ENCODE measurements around the gene CCDC88A.

Gene CCDC88A

DNA sequence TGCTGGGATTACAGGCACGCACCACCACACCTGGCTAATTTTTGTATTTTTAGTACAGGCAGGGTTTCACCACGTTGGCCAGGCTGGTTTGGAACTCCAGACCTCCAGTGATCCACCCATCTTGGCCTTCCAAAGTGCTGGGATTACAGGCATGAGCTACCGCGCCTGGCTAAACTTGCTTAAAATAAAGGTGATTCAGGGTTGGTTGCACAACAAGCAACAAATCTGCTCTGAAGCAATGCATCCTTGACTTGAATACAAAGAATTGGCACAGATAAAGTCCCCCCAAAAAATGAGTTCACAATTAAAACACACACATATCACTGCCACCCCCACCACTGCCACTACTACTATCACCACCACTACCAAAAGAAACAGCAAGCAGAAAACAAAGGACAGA lies 34.9 kb downstream of the CCDC88A start:
- Histone ChIP-seq H4K91ac (ENCODE audit: low read length) (no peak overlapping the region), H2AFZ (ENCODE audit: low read depth, low read length) (no peak overlapping the region), H3K9ac (ENCODE audit: low read length) (no peak overlapping the region), H3K79me1 (replicated peaks; ENCODE audit: low read length, poor library complexity, severe bottlenecking) (peaks cover 14% of the 10 kb centered on the region), H2BK15ac (ENCODE audit: low read depth, poor library complexity, severe bottlenecking) (no peak overlapping the region), H3K27ac (ENCODE audit: low read length, poor library complexity, severe bottlenecking) (no peak overlapping the region), H3K36me3 (ENCODE audit: control insufficient read depth in 1 of 2, insufficient read depth in 2 of 2, low read depth in 1 of 2, low read length in 2 of 2) (peaks cover 0 to 6% of the 10 kb centered on the region in 2 experiments), H3K4me2 (ENCODE audit: low read length, poor library complexity, severe bottlenecking) (no peak overlapping the region), H3K27me3 (ENCODE audit: control insufficient read depth in 1 of 2, insufficient read depth in 1 of 2, low read length in 2 of 2) (no peaks in the 10 kb centered on the region), H3K9me3 (ENCODE audit: control insufficient read depth, low read length) (no peaks in the 10 kb centered on the region), H3K4me3 (ENCODE audit: insufficient read depth in 1 of 2, low read depth in 1 of 2, low read length in 2 of 2) (no peak overlapping the region), H2AK5ac (ENCODE audit: low read length, severe bottlenecking) (no peak overlapping the region), H3K4ac (ENCODE audit: low read depth in 1 of 2, low read length in 2 of 2) (no peak overlapping the region), H3K14ac (ENCODE audit: low read length in 2 of 2) (no peak overlapping the region), H2BK120ac (ENCODE audit: low read depth, low read length) (no peak overlapping the region), H3K23ac (ENCODE audit: low read length in 2 of 2) (no peak overlapping the region), H3K4me1 (ENCODE audit: control insufficient read depth, insufficient read depth, low read depth, low read length) (no peaks in the 10 kb centered on the region), H2BK12ac (ENCODE audit: low read length in 2 of 2) (no peak overlapping the region), H3K18ac (ENCODE audit: low read depth in 1 of 2, low read length in 2 of 2) (no peak overlapping the region), H2BK5ac (ENCODE audit: low read depth, low read length, poor library complexity, severe bottlenecking) (no peak overlapping the region), H4K8ac (ENCODE audit: low read length) (no peak overlapping the region)
- no peak for DNase-seq
- WGBS: 96% methylated on average over 4 of the region's 4 CpGs

DNA sequence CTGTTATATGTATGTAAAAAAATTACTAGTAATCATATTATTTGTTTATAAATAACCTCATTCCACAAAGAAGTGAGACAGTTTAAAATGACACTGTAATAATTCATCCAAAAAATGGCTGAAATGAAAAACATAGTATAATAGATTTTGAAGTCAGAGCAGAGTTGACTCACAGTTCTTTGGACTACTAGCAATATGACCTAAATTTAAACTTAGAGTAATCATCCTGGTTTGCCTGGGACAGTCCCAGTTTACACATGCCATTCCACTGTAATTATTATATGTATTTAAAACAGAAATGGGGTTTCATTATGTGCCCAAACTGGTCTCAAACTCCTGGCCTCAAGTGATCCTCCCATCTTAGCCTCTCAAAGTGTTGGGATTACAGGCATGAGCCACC lies 48.3 kb downstream of the CCDC88A start:
- Histone ChIP-seq H3K4me3 (ENCODE audit: insufficient read depth in 1 of 2, low read depth in 1 of 2, low read length in 2 of 2) (no peak overlapping the region), H3K18ac (ENCODE audit: low read depth in 1 of 2, low read length in 2 of 2) (no peak overlapping the region), H3K27ac (ENCODE audit: low read length, poor library complexity, severe bottlenecking) (no peak overlapping the region), H3K79me1 (replicated peaks; ENCODE audit: low read length, poor library complexity, severe bottlenecking) (peaks cover 7% of the 10 kb centered on the region), H2BK5ac (ENCODE audit: low read depth, low read length, poor library complexity, severe bottlenecking) (no peak overlapping the region), H3K4me1 (ENCODE audit: control insufficient read depth, insufficient read depth, low read depth, low read length) (no peaks in the 10 kb centered on the region), H3K14ac (ENCODE audit: low read length in 2 of 2) (no peak overlapping the region), H4K91ac (ENCODE audit: low read length) (no peak overlapping the region), H3K9me3 (ENCODE audit: control insufficient read depth, low read length) (no peaks in the 10 kb centered on the region), H4K8ac (ENCODE audit: low read length) (no peak overlapping the region), H3K9ac (ENCODE audit: low read length) (no peak overlapping the region), H2BK120ac (ENCODE audit: low read depth, low read length) (no peak overlapping the region), H3K4me2 (ENCODE audit: low read length, poor library complexity, severe bottlenecking) (no peak overlapping the region), H2BK12ac (ENCODE audit: low read length in 2 of 2) (no peak overlapping the region), H3K23ac (ENCODE audit: low read length in 2 of 2) (no peak overlapping the region), H3K36me3 (ENCODE audit: control insufficient read depth in 1 of 2, insufficient read depth in 2 of 2, low read depth in 1 of 2, low read length in 2 of 2) (peaks cover 3 to 21% of the 10 kb centered on the region in 2 experiments), H2AFZ (ENCODE audit: low read depth, low read length) (no peak overlapping the region), H2BK15ac (ENCODE audit: low read depth, poor library complexity, severe bottlenecking) (no peak overlapping the region), H3K4ac (ENCODE audit: low read depth in 1 of 2, low read length in 2 of 2) (no peak overlapping the region), H2AK5ac (ENCODE audit: low read length, severe bottlenecking) (no peak overlapping the region), H3K27me3 (ENCODE audit: control insufficient read depth in 1 of 2, insufficient read depth in 1 of 2, low read length in 2 of 2) (no peaks in the 10 kb centered on the region)
- no peak for DNase-seq

DNA sequence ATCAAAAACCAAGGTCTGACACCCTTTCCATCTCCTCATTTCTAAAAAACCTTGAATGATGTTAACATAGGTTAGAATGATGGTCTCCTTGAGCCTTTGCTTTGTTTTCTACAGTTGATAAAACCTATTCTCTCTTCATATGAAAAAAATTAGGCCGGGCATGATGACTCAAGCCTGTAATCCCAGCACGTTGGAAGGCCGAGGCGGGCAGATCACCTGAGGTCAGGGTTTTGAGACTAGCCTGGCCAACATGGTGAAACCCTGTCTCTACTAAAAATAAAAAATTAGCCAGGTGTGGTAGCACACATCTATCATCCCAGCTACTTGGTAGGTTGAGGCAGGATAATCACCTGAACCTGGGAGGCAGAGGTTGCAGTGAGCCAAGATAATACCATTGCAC lies 49.4 kb downstream of the CCDC88A start:
- Histone ChIP-seq H3K18ac (ENCODE audit: low read depth in 1 of 2, low read length in 2 of 2) (no peak overlapping the region), H3K79me1 (replicated peaks; ENCODE audit: low read length, poor library complexity, severe bottlenecking) (peaks cover 7% of the 10 kb centered on the region), H3K4ac (ENCODE audit: low read depth in 1 of 2, low read length in 2 of 2) (no peak overlapping the region), H3K27me3 (ENCODE audit: control insufficient read depth in 1 of 2, insufficient read depth in 1 of 2, low read length in 2 of 2) (no peaks in the 10 kb centered on the region), H4K91ac (ENCODE audit: low read length) (no peak overlapping the region), H2BK120ac (ENCODE audit: low read depth, low read length) (no peak overlapping the region), H3K36me3 (ENCODE audit: control insufficient read depth in 1 of 2, insufficient read depth in 2 of 2, low read depth in 1 of 2, low read length in 2 of 2) (peaks cover 3 to 21% of the 10 kb centered on the region in 2 experiments), H2AFZ (ENCODE audit: low read depth, low read length) (no peak overlapping the region), H3K23ac (ENCODE audit: low read length in 2 of 2) (no peak overlapping the region), H3K4me1 (ENCODE audit: control insufficient read depth, insufficient read depth, low read depth, low read length) (no peaks in the 10 kb centered on the region), H3K27ac (ENCODE audit: low read length, poor library complexity, severe bottlenecking) (no peak overlapping the region), H3K9me3 (ENCODE audit: control insufficient read depth, low read length) (no peaks in the 10 kb centered on the region), H3K4me3 (ENCODE audit: insufficient read depth in 1 of 2, low read depth in 1 of 2, low read length in 2 of 2) (no peak overlapping the region), H2BK5ac (ENCODE audit: low read depth, low read length, poor library complexity, severe bottlenecking) (no peak overlapping the region), H2BK12ac (ENCODE audit: low read length in 2 of 2) (no peak overlapping the region), H2AK5ac (ENCODE audit: low read length, severe bottlenecking) (no peak overlapping the region), H2BK15ac (ENCODE audit: low read depth, poor library complexity, severe bottlenecking) (no peak overlapping the region), H3K14ac (ENCODE audit: low read length in 2 of 2) (no peak overlapping the region), H3K9ac (ENCODE audit: low read length) (no peak overlapping the region), H3K4me2 (ENCODE audit: low read length, poor library complexity, severe bottlenecking) (no peak overlapping the region), H4K8ac (ENCODE audit: low read length) (no peak overlapping the region)
- WGBS: 96% methylated on average over 4 of the region's 4 CpGs
- no peak for DNase-seq

DNA sequence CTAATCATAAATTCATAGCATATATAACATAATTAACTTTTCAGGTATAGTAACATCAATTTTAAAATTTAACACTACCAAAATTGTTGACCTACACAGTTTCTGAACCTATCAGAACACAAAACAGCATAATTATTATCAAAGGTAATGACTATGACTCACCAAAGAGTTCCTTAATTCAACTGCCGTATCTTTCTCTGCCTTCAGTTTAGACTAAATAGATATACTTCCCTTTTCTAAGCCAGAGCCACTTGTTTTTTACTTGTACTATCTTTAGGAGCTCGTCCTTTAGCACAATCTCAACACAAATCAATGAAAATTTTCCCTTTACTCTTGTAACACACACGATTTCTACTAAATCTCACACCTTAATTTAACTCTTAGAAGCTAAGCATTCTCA lies 54.4 kb downstream of the CCDC88A start:
- Histone ChIP-seq H3K4me3 (ENCODE audit: insufficient read depth in 1 of 2, low read depth in 1 of 2, low read length in 2 of 2) (no peak overlapping the region), H3K23ac (ENCODE audit: low read length in 2 of 2) (no peak overlapping the region), H2BK5ac (ENCODE audit: low read depth, low read length, poor library complexity, severe bottlenecking) (no peak overlapping the region), H3K14ac (ENCODE audit: low read length in 2 of 2) (no peak overlapping the region), H3K4me2 (ENCODE audit: low read length, poor library complexity, severe bottlenecking) (no peak overlapping the region), H3K18ac (ENCODE audit: low read depth in 1 of 2, low read length in 2 of 2) (no peak overlapping the region), H4K8ac (ENCODE audit: low read length) (no peak overlapping the region), H3K79me1 (replicated peaks; ENCODE audit: low read length, poor library complexity, severe bottlenecking) (peaks cover 6% of the 10 kb centered on the region), H2AFZ (ENCODE audit: low read depth, low read length) (no peak overlapping the region), H2BK12ac (ENCODE audit: low read length in 2 of 2) (no peak overlapping the region), H2AK5ac (ENCODE audit: low read length, severe bottlenecking) (no peak overlapping the region), H3K4ac (ENCODE audit: low read depth in 1 of 2, low read length in 2 of 2) (no peak overlapping the region), H2BK120ac (ENCODE audit: low read depth, low read length) (no peak overlapping the region), H3K27ac (ENCODE audit: low read length, poor library complexity, severe bottlenecking) (no peak overlapping the region), H3K4me1 (ENCODE audit: control insufficient read depth, insufficient read depth, low read depth, low read length) (no peaks in the 10 kb centered on the region), H3K9me3 (ENCODE audit: control insufficient read depth, low read length) (no peaks in the 10 kb centered on the region), H3K36me3 (ENCODE audit: control insufficient read depth in 1 of 2, insufficient read depth in 2 of 2, low read depth in 1 of 2, low read length in 2 of 2) (peaks cover 0 to 6% of the 10 kb centered on the region in 2 experiments), H4K91ac (ENCODE audit: low read length) (no peak overlapping the region), H3K9ac (ENCODE audit: low read length) (no peak overlapping the region), H2BK15ac (ENCODE audit: low read depth, poor library complexity, severe bottlenecking) (no peak overlapping the region), H3K27me3 (ENCODE audit: control insufficient read depth in 1 of 2, insufficient read depth in 1 of 2, low read length in 2 of 2) (no peaks in the 10 kb centered on the region)
- 96% methylated on average over 2 of the region's 3 CpGs for WGBS
- DNase-seq: no peak
